ENCODE data around the gene RAB40AL.
A peak's percentile ranks its signal among the peaks of the same experiment; 100 is the strongest.
"Not testable (repeated sequence)": the region's sequence is repeated elsewhere in the genome, so short reads cannot be mapped to it uniquely, and the experiment has no call there.

RAB40AL gene

GRCh38 chrX:102936972-102937371, at the start of gene RAB40AL:
TSS of gene RAB40AL (plus strand) at chrX:102937272. CDS start at chrX:102937319, 47 bp downstream.
- not testable (repeated sequence) for DNase-seq (ENCODE audit: low read depth in 2 of 2)

GRCh38 chrX:102887687-102888086, 49.4 kb upstream of the RAB40AL start:
- DNase-seq (ENCODE audit: low read depth in 2 of 2) = no peak

- DNase-seq (ENCODE audit: low read depth in 2 of 2) = no peak
Measured at GRCh38 chrX:102892103-102892502, 45.0 kb upstream of the RAB40AL start.

GRCh38 chrX:102899940-102900916, 36.8 kb upstream of the RAB40AL start:
- DNase-seq (ENCODE audit: low read depth in 2 of 2) = peak; percentile 42 to 70

- no peak for DNase-seq (ENCODE audit: low read depth in 2 of 2)
Measured at GRCh38 chrX:102902355-102902754, 34.7 kb upstream of the RAB40AL start.

- DNase-seq (ENCODE audit: low read depth in 2 of 2) = no peak
Measured at GRCh38 chrX:102930990-102931756, 5.9 kb upstream of the RAB40AL start.

- DNase-seq (ENCODE audit: low read depth in 2 of 2) = peak in 1 of 2 experiments; percentile 5
Measured at GRCh38 chrX:102934624-102935023, 2.4 kb upstream of the RAB40AL start.

GRCh38 chrX:102950908-102951866, 14.1 kb downstream of the RAB40AL start:
- peak; percentile 2 to 41 for DNase-seq (ENCODE audit: low read depth in 2 of 2)

- no peak for DNase-seq (ENCODE audit: low read depth in 2 of 2)
Measured at GRCh38 chrX:102957751-102958150, 20.7 kb downstream of the RAB40AL start.

- DNase-seq (ENCODE audit: low read depth in 2 of 2) = no peak
Measured at GRCh38 chrX:102958794-102959193, 21.7 kb downstream of the RAB40AL start.

- no peak for DNase-seq (ENCODE audit: low read depth in 2 of 2)
Measured at GRCh38 chrX:102959471-102959870, 22.4 kb downstream of the RAB40AL start.

- DNase-seq (ENCODE audit: low read depth in 2 of 2) = no peak
Measured at GRCh38 chrX:102963955-102964354, 26.9 kb downstream of the RAB40AL start.

GRCh38 chrX:102964940-102965339, 27.9 kb downstream of the RAB40AL start:
- DNase-seq (ENCODE audit: low read depth in 2 of 2) = no peak

GRCh38 chrX:102966701-102967100, 29.6 kb downstream of the RAB40AL start:
- DNase-seq (ENCODE audit: low read depth in 2 of 2) = no peak

- no peak for DNase-seq (ENCODE audit: low read depth in 2 of 2)
Measured at GRCh38 chrX:102968216-102968615, 31.1 kb downstream of the RAB40AL start.

- DNase-seq (ENCODE audit: low read depth in 2 of 2) = not testable (repeated sequence)
Measured at GRCh38 chrX:102971536-102971935, 34.5 kb downstream of the RAB40AL start.

GRCh38 chrX:102975016-102975415, 37.9 kb downstream of the RAB40AL start:
- DNase-seq (ENCODE audit: low read depth in 2 of 2) = no peak

GRCh38 chrX:102976286-102976685, 39.2 kb downstream of the RAB40AL start:
- no peak for DNase-seq (ENCODE audit: low read depth in 2 of 2)

- DNase-seq (ENCODE audit: low read depth in 2 of 2) = no peak
Measured at GRCh38 chrX:102976793-102977495, 39.9 kb downstream of the RAB40AL start.

- DNase-seq (ENCODE audit: low read depth in 2 of 2) = no peak
Measured at GRCh38 chrX:102978594-102978993, 41.5 kb downstream of the RAB40AL start.

GRCh38 chrX:102979536-102979935, 42.5 kb downstream of the RAB40AL start:
- no peak for DNase-seq (ENCODE audit: low read depth in 2 of 2)

Data from stimulated activated CD4-positive, alpha-beta T cell treated with anti-CD3 and anti-CD28 coated beads, Interleukin-12 subunit alpha, Interleukin-12 subunit beta, amount 100 ng/mL, for 24 hours (primary cell).